Erythroblast (primary cell): ENCODE measurements around the gene TUBA4A.

Experiments
- GATA1 ChIP-seq: IDR thresholded peaks from 2 replicates; pipeline ENCODE4 v1.6.1; 2011; ENCODE audit warnings: low read depth, mild to moderate bottlenecking, control low read depth, low read length, moderate library complexity
- POLR2A ChIP-seq: IDR thresholded peaks from 2 replicates; pipeline ENCODE4 v1.6.1; 2011; ENCODE audit warnings: mild to moderate bottlenecking, low read length

DNA sequence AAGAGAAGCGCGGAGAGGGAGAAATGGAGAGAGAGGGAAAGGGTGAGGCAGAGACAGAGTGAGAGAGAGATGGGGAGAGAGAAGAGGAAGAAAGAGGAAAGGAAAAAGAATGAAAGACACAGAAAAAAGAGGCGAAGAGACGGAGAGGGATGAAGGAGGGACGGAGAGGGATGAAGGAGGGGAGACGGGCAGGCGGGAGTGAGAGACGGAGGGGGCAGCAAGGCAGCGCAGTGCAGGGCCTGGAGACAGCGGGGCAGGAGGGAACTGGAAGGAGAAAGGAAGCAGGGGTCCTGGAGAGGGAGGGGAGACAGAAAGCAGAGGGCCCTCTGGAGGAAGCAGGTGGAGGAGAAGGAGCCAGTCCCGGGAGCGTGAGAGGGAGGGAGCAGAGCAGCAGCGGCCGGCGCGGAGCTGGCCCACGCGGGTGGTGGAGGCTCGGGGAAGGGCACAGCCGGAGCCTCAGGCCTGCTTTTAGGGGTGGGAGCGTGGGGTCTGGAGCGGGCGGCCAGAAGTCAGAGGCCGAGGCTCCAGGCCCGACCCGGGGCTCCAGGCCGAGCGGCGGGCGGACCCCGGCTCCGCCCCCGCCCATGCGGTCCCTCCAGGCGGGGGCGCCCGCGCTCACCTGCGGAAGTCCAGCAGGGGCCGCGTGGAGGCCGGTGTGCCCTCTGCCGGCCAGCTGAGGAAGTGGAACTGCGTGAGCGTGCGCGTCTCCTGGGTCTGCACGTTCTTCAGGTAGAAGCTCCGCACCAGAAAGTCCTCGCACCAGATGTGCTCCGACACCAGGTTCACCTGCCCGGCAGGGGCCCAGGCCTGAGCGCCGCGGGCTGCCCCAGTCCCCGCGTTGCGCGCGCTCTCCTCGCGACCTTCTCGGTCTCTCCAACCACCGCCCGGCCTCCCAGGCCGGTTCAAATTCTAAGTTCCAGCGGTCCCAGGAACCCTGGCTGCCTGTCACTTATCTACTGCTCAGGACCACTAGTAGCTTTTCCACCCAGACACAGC, 40.9 kb upstream of the TUBA4A start:
- peak; percentile 82 for TF ChIP-seq POLR2A
- TF ChIP-seq GATA1 = no peak
